ENCODE results near the gene VAPB. TPM values are rescaled to one million over a fixed set of nuclear protein-coding genes. Genes with fewer than 3 reads are reported as not detected.
A peak's percentile ranks its signal among the peaks of the same experiment; 100 is the strongest.

The VAPB gene
- polyA plus RNA-seq, 3 donors, result 8.5 to 14.3 (median 10.1) TPM

DNA sequence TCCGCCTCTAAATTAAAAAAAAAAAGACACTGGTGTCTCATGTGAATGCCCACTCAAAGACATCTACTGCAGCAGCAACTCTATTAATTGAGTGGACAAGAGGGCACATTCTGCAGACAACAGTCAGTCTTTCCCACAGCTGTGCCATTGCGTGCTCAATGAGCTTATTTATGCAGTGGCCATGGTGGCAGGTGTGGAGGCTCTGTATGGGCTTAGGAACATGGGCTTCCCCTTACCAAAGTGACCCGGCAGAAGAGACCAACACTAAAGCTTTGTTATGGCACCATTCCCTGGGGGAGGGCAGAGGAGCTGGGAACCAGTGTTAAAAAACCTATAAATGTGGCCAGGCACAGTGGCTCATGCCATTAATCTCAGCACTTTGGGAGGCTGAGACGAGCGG is 4.2 kb upstream of the VAPB start:
- H2AFZ ChIP-seq (ENCODE audit: insufficient read depth, low read depth, low read length, poor library complexity, severe bottlenecking), result no peak overlapping the region
- peaks cover 3 to 5% of the 10 kb centered on the region in 2 donors for H3K4me1 ChIP-seq (ENCODE audit: control insufficient read depth in 1 of 2, insufficient read depth in 2 of 2, low read length in 2 of 2)
- H3K4me3 ChIP-seq (replicated peaks in 1 of 3; ENCODE audit: low read depth in 2 of 3, low read length in 3 of 3), result no peak overlapping the region
- H3K27ac Mint-ChIP-seq, result no peak overlapping the region
- no peaks in the 10 kb centered on the region for H3K36me3 ChIP-seq (replicated peaks in 1 of 2; ENCODE audit: control insufficient read depth in 1 of 2, insufficient read depth in 2 of 2, low read length in 2 of 2)
- peaks cover 11 to 28% (median 18%) of the 10 kb centered on the region in 7 donors for H3K9me3 Mint-ChIP-seq
- intact Hi-C loops (cut with micrococcal nuclease), result loop anchor here (5.0 kb wide), 1 partner anchor 267 kb away; the partner anchor contains the start of gene STX16 (in 2 of the 2)
- no peak overlapping the region for H3K27ac ChIP-seq (ENCODE audit: low read depth in 1 of 2, low read length in 2 of 2)
- H3K9me3 ChIP-seq (replicated peaks in 1 of 2; ENCODE audit: control insufficient read depth in 1 of 2, insufficient read depth in 1 of 2, low read length in 2 of 2), result peaks cover 12 to 15% of the 10 kb centered on the region in 2 donors
- TF ChIP-seq, protein P1, sequence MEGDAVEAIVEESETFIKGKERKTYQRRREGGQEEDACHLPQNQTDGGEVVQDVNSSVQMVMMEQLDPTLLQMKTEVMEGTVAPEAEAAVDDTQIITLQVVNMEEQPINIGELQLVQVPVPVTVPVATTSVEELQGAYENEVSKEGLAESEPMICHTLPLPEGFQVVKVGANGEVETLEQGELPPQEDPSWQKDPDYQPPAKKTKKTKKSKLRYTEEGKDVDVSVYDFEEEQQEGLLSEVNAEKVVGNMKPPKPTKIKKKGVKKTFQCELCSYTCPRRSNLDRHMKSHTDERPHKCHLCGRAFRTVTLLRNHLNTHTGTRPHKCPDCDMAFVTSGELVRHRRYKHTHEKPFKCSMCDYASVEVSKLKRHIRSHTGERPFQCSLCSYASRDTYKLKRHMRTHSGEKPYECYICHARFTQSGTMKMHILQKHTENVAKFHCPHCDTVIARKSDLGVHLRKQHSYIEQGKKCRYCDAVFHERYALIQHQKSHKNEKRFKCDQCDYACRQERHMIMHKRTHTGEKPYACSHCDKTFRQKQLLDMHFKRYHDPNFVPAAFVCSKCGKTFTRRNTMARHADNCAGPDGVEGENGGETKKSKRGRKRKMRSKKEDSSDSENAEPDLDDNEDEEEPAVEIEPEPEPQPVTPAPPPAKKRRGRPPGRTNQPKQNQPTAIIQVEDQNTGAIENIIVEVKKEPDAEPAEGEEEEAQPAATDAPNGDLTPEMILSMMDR (IDR thresholded peaks at IDR 0.05), result no peak
- DNase-seq, result no peak
- H3K36me3 Mint-ChIP-seq, result no peaks in the 10 kb centered on the region
- peaks cover 8% of the 10 kb centered on the region for H3K79me2 ChIP-seq (ENCODE audit: insufficient read depth, low read length)
- H3K9ac ChIP-seq (ENCODE audit: insufficient read depth, low read length, poor library complexity, severe bottlenecking), result no peak overlapping the region
- WGBS (ENCODE audit: insufficient coverage), result 100% methylated on average over 3 of the region's 5 CpGs
- peaks cover 2% of the 10 kb centered on the region for H3K4me1 Mint-ChIP-seq
- H3K4me3 Mint-ChIP-seq, result no peak overlapping the region
- peaks cover 0 to 2% of the 10 kb centered on the region in 2 donors for H3K27me3 ChIP-seq (ENCODE audit: control insufficient read depth in 2 of 2, insufficient read depth in 2 of 2, low read length in 2 of 2)
- H3K4me2 ChIP-seq (replicated peaks; ENCODE audit: extremely low read depth, low read length, poor library complexity, severe bottlenecking), result no peak overlapping the region
- no peaks in the 10 kb centered on the region for H4K20me1 ChIP-seq (ENCODE audit: insufficient read depth, low read length)
- H3K27me3 Mint-ChIP-seq (ENCODE audit: low read depth in 3 of 3), result peaks cover 4 to 22% (median 12%) of the 10 kb centered on the region in 3 donors

DNA sequence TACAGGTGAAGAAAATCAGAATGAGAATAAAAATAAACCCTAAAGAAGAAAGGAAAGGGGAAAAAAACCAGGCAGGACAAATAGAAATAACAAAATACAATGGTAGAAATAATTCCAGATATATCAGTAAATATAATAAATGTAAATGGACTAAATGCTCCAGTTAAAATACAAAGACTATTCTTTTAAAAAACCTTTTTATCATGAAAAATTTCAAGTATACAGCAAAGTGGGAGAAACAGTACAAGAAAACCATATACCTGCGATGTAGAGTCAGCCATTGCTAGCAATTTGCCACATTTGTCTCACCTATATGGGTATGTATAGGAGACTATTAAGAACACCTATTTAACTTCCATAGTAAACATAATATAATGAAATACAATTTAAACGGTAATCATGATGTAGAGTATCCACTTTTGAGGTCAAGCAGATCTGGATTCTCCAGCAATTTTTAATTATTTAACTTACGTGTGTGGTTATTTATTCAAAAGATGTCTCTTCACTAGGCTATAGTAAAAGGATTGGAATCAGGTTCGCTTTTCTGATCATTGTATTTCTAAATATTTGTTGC is 914 bp upstream of the VAPB start:
- H3K36me3 Mint-ChIP-seq, result peaks cover 8 to 16% of the 10 kb centered on the region in 2 donors
- H3K9me3 Mint-ChIP-seq, result peaks cover 0 to 3% (median 0%) of the 10 kb centered on the region in 7 donors
- Histone ChIP-seq H3K4me2 (replicated peaks; ENCODE audit: extremely low read depth, low read length, poor library complexity, severe bottlenecking) (peak overlapping the region; percentile 67), H3K36me3 (replicated peaks in 1 of 2; ENCODE audit: control insufficient read depth in 1 of 2, insufficient read depth in 2 of 2, low read length in 2 of 2) (peaks cover 0 to 6% of the 10 kb centered on the region in 2 donors), H3K79me2 (ENCODE audit: insufficient read depth, low read length) (peaks cover 41% of the 10 kb centered on the region), H3K9me3 (replicated peaks in 1 of 2; ENCODE audit: control insufficient read depth in 1 of 2, insufficient read depth in 1 of 2, low read length in 2 of 2) (no peaks in the 10 kb centered on the region), H3K9ac (ENCODE audit: insufficient read depth, low read length, poor library complexity, severe bottlenecking) (no peak overlapping the region), H3K27ac (ENCODE audit: low read depth in 1 of 2, low read length in 2 of 2) (no peak overlapping the region), H3K4me1 (ENCODE audit: control insufficient read depth in 1 of 2, insufficient read depth in 2 of 2, low read length in 2 of 2) (peaks cover 18 to 28% of the 10 kb centered on the region in 2 donors), H4K20me1 (ENCODE audit: insufficient read depth, low read length) (peaks cover 10% of the 10 kb centered on the region), H3K4me3 (replicated peaks in 1 of 3; ENCODE audit: low read depth in 2 of 3, low read length in 3 of 3) (peak overlapping the region in 2 of 3 experiments; percentile 65 to 77), H3K27me3 (ENCODE audit: control insufficient read depth in 2 of 2, insufficient read depth in 2 of 2, low read length in 2 of 2) (peaks cover 0 to 2% of the 10 kb centered on the region in 2 donors), H2AFZ (ENCODE audit: insufficient read depth, low read depth, low read length, poor library complexity, severe bottlenecking) (peak overlapping the region; percentile 24)
- TF ChIP-seq, protein P1 (IDR thresholded peaks at IDR 0.05), result no peak
- WGBS (ENCODE audit: insufficient coverage), result no CpG with 5 or more reads among the region's 4 CpGs
- DNase-seq, result no peak
- no peak overlapping the region for H3K4me3 Mint-ChIP-seq
- H3K27ac Mint-ChIP-seq, result no peak overlapping the region
- intact Hi-C loops (cut with micrococcal nuclease), result loop anchor here (5.0 kb wide), 1 partner anchor 264 kb away; the partner anchor contains the start of gene STX16 (in 2 of the 2)
- peaks cover 4 to 17% (median 10%) of the 10 kb centered on the region in 3 donors for H3K27me3 Mint-ChIP-seq (ENCODE audit: low read depth in 3 of 3)
- peaks cover 32% of the 10 kb centered on the region for H3K4me1 Mint-ChIP-seq

Measured in CD14-positive monocyte (primary cell).